Breast epithelium (tissue), 3 donors: ENCODE data around the gene C1orf232.

Experiments used
- CTCF ChIP-seq, 3 donors: fragments of 450-650 bp; IDR thresholded peaks; one replicate each; pipeline ENCODE4 v1.5.1; 2016 to 2017; ENCODE audit warnings: antibody characterized with exemption in 3 of 3, mild to moderate bottlenecking in 3 of 3, moderate library complexity in 3 of 3
- POLR2A ChIP-seq: fragments of 450-650 bp; IDR thresholded peaks from one replicate; pipeline ENCODE4 v1.6.1; 2016; ENCODE audit warnings: antibody characterized with exemption, mild to moderate bottlenecking, moderate library complexity
- POLR2AphosphoS5 ChIP-seq, 3 donors: sonication (generic); formaldehyde crosslinking; IDR thresholded peaks; one replicate each; pipeline ENCODE4 v1.6.1; 2017; ENCODE audit warnings: antibody characterized with exemption in 3 of 3

- TF ChIP-seq POLR2AphosphoS5 (IDR thresholded peaks at IDR 0.05) (no peak), CTCF (IDR thresholded peaks at IDR 0.05) (no peak), POLR2A (no peak)
These were observed 44.0 kb upstream of the C1orf232 start for GRCh38 chr1:26212726-26213125.
